RWPE1 (cell line): ENCODE results near the gene PDLIM7.

ENCODE experiments used
- CTCF ChIA-PET: fragments of 350-600 bp; sonication (Branson Sonifier 250); formaldehyde crosslinking; extraction: SDS; loops from one replicate; lab custom pipeline; 2021; lab: Yijun Ruan, JAX
- POLR2A ChIA-PET: fragments of 400-600 bp; formaldehyde crosslinking; extraction: SDS; loops from one replicate; lab custom pipeline; 2020; ENCODE audit warnings: antibody characterized with exemption; ENCODE audit not compliant: low non-redundant PET; lab: Yijun Ruan, JAX
- DNase-seq: peaks from one replicate; pipeline ENCODE4 v3.0.0; 2012; ENCODE audit warnings: low spot score
- H3K27ac ChIP-seq: fragments of 450-650 bp; 2 replicates; pipeline ENCODE4 v1.5.1; 2017
- TF ChIP-seq, protein P1 (sequence below): fragments of 450-650 bp; conservative IDR thresholded peaks from 2 replicates; pipeline ENCODE4 v1.5.1; 2017; ENCODE audit warnings: low read depth, mild to moderate bottlenecking

The PDLIM7 gene

DNA sequence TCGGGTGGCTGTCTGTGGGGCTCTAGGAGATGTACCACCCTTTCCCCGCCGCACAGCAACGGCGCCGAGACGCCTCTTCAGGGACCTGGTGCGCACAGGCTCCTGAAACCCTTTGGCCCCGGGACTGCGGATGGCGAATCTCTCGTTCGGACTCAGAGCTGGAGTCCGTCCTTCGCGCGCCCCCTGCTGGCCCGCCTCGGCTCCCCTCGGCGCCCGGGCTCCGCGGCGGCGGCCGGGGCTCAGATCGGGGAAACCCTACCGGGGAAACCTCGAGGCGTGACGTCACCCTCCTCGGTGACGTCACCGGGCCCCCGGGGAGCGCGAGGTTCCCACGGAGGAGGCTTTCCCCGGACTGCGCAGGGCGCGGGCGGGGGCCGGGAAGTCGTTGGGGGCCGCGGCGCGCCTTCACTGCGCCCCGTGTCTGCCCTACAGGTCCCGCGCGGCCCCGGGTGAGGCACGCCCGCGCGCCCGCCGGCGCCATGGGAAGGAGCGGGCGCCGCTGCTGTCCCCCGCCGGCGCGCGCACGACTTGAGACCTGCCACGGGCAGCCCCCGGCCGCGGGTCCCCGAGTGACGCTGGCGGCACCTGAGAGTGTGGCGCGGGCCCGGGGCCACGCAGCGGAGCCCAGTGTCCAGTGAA, 42.9 kb downstream of the PDLIM7 start:
- CTCF ChIA-PET: interaction anchor here (0.6 to 11.5 kb wide), 27 partner anchors 9 to 744 kb away, joined by 3 to 210 read pairs (median 5); partner anchors contain the start of genes MXD3, PFN3 and RGS14
- DNase-seq: peak; percentile 100
- H3K27ac ChIP-seq: peak overlapping the region; percentile 84
- POLR2A ChIA-PET: interaction anchor here (1.9 to 2.5 kb wide), 2 partner anchors 29 to 51 kb away, joined by 7 to 20 read pairs; partner anchors contain the start of gene GRK6
- TF ChIP-seq, protein P1, sequence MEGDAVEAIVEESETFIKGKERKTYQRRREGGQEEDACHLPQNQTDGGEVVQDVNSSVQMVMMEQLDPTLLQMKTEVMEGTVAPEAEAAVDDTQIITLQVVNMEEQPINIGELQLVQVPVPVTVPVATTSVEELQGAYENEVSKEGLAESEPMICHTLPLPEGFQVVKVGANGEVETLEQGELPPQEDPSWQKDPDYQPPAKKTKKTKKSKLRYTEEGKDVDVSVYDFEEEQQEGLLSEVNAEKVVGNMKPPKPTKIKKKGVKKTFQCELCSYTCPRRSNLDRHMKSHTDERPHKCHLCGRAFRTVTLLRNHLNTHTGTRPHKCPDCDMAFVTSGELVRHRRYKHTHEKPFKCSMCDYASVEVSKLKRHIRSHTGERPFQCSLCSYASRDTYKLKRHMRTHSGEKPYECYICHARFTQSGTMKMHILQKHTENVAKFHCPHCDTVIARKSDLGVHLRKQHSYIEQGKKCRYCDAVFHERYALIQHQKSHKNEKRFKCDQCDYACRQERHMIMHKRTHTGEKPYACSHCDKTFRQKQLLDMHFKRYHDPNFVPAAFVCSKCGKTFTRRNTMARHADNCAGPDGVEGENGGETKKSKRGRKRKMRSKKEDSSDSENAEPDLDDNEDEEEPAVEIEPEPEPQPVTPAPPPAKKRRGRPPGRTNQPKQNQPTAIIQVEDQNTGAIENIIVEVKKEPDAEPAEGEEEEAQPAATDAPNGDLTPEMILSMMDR: peak; percentile 96

DNA sequence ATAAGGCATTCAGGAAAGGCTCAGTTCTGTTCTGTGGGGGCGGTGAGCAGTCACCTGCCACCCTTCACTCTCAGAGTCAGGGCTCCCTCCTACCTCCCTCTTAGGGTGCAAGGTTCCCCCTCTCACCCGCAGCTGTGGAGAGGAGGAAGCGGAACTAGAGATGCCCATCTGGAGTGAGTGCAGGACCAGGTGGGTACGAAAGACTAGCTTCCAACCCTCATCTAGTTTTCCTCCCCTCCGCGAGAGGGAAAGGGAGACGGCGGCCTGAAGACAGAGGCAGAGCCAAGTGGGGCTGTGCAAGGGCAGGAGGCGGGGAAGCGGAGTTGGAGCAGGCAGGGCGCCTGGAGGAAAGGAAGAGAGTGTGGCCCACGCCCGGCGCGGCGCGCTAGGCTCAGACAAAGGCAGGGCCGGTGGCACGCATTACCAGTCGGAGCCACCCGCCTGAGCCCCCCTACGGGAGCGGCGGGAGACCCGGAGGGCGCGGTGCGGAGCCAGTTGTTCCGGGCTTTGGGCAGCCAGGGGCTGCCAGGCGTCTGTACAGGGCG, 43.5 kb downstream of the PDLIM7 start:
- TF ChIP-seq, protein P1: no peak
- DNase-seq: no peak
- ChIA-PET POLR2A (interaction anchor here (1.9 to 2.5 kb wide), 2 partner anchors 28 to 50 kb away, joined by 7 to 20 read pairs; partner anchors contain the start of gene GRK6), CTCF (interaction anchor here (0.6 to 11.5 kb wide), 17 partner anchors 9 to 743 kb away, joined by 3 to 210 read pairs (median 5); partner anchors contain the start of genes MXD3, PFN3 and RGS14)
- peak overlapping the region; percentile 84 for H3K27ac ChIP-seq

DNA sequence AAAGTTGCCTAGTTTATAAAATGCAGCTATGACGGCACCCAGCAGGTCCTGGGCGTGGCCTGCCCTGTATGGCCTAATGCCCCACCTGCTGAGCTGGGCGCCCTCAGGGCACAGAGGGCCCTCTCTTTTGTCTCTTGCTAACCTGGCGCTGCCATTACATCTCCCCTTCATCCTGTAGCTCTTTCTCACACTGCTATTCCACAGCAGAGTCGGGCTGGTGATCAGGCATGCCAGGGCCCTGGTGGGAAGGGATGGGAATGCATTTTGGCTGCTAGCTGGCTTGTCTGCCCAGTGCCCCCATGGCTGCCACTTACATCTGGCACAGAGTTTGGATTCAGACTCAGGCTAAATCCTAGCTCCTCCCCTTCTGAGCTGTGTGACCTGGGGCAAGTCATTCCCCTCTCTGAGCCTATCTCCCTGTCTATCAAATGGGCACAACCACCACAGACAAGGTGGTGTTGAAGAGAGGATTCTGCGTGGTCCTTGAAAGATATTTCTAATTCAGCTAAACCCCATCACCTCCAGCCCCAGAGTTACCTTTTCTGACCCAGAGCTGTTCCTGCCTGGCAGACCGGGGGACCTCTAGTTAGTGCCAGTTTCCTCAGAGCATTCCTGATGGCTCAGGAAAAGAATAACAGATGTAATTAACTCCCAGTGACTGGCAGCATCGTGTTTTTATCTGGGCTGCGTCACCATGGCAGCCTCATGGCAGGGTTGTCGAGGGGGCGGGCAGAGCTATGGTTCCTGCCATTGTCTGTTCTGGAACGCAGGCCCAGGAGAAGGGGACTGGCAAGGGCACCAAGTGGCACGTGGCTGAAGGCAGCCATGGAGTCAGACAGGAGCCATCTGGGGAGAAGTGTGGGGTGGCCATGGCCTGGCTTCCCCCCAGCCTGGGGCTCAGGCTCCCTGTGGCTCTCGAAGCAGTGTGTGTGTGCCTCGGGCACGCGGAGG, 44.4 kb downstream of the PDLIM7 start:
- no peak for DNase-seq
- TF ChIP-seq, protein P1: no peak
- POLR2A ChIA-PET: interaction anchor here (0.8 kb wide), 1 partner anchor 50 kb away, joined by 4 read pairs; no protein-coding TSS in a partner anchor
- CTCF ChIA-PET: interaction anchor here (0.8 to 11.5 kb wide), 8 partner anchors 8 to 341 kb away, joined by 3 to 210 read pairs (median 6); partner anchors contain the start of gene PFN3
- peak overlapping the region; percentile 84; the same call in 1 of the 2 replicates for H3K27ac ChIP-seq

DNA sequence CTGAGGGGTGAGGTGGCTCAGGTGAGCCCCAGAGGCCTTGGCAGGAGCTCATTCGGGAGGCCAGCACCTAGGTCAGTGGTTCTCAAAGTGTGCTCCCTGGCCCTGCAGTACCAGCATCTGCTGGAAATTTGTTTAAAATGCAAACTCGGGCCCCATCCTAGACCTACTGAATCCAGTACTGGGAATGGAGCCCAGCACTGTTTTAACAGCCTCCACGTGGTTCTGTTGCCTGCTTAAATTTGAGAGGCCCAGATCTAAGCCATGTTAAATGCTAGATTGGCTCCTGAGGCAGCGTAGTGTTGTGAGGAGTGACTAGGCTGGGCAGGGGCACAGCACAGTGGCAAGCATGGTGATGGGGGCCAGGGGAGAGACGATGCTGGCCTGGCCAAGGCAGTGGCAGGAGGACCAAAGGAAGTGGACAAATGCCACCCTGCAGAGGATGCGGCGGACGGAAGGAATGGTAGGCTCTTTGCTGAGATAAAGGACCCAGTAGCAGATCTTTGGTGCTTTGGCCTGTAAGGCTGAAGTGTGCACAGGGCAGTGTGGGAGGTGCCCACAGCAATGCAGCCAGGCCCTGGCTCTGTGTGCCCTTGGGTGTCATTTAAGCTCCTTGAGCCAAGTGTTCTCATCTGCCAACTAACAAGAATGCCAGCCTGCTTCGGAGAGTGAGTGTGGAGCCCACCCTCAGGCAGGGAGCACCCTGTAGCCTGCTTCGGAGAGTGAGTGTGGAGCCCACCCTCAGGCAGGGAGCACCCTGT, 46.6 kb downstream of the PDLIM7 start:
- POLR2A ChIA-PET: interaction anchor here (0.6 to 1.1 kb wide), 2 partner anchors 24 to 46 kb away, joined by 3 to 4 read pairs; partner anchors contain the start of gene GRK6
- CTCF ChIA-PET: interaction anchor here (1.0 to 12.5 kb wide), 4 partner anchors 10 to 271 kb away, joined by 3 to 210 read pairs (median 76); partner anchors contain the start of gene PFN3
- TF ChIP-seq, protein P1: no peak
- DNase-seq: no peak
- H3K27ac ChIP-seq: peak overlapping the region; percentile 88; the same call in 1 of the 2 replicates

DNA sequence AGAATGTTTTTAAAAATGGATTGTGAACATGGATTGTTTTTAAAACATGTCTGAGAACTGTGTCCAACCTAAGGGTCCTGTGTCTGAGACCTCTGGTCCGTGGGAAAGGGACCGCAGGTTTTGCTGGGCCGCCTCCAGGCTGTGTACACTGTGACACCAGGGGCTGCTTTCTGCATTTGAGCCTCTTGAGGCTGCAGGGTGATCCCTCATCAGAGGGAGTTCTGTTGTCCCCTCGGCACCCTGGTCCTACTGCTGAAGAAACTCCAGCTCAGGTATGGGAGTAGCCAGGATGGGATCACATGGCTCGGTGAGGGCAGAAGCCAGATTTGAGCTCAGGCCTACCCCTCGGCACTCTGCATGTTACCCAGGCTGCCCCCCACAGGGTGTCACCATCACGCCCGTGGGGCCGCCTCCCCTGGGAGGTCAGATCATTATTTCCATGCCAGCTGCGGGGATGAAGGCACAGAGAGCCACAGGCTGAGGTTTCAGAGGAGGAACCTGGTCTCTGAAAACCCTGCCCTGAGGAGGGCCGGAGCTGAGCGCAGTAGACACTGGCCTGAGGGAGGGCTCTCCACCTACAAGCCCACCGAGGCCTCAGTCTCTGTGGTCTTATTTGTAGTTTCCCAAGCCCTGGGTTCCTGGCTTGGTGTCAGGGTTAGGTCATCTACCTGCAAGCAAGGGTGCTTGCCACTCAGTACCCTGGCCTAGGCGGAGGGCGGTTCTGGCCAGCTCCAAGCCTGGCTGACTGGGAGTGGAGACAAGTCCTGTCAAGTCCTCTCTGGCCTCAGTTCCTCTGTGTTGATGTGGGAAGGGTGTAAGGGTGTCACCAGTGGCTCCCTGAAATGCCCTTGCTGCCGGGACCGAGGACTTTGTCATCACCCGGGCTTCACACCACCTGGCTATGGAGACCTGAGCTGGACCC, 48.0 kb downstream of the PDLIM7 start:
- TF ChIP-seq, protein P1: no peak
- POLR2A ChIA-PET: interaction anchor here (1.1 kb wide), 2 partner anchors 19 to 23 kb away, joined by 3 read pairs; partner anchors contain the start of gene GRK6
- DNase-seq: no peak
- CTCF ChIA-PET: interaction anchor here (0.6 to 12.5 kb wide), 5 partner anchors 23 to 1003 kb away, joined by 3 to 148 read pairs (median 5); partner anchors contain the start of gene GRK6
- H3K27ac ChIP-seq: peak overlapping the region; percentile 88
